Measurements from ENCODE around the gene ATP1A1.

The ATP1A1 gene

GRCh38 chr1:116446686-116447085 lies 73.6 kb downstream of the ATP1A1 start:
- DNase-seq = no peak

DNA sequence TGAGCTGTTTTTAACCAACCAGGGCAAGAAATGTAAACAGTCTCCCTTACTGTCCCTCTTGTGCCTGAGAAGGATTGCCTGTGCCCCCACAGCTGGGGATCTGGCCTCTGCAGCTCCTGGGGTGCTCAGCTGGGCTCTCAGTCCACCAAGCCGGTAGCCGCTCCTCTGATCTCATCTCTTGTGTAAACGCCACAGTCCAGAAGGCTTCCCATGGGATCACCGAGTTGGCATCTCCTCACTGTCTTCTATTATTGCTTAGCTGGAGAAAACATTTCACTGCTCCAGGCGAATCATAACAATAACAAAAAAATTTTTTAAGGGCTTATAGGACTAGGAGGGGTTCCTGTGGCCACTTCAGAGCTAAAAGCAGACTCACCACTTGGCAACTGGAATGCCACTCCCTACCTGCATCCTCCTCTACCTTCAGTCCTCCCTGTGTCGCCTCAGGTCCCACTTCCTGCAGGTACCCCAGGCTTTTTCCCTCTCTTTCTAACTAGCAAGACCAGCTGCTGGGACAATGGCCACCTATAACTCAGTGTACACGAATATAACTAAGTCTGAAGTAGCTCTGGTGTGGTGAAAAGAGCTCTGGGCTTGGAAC lies 75.8 kb downstream of the ATP1A1 start:
- DNase-seq = no peak

GRCh38 chr1:116449578-116449977 lies 76.5 kb downstream of the ATP1A1 start:
- no peak for DNase-seq

DNA sequence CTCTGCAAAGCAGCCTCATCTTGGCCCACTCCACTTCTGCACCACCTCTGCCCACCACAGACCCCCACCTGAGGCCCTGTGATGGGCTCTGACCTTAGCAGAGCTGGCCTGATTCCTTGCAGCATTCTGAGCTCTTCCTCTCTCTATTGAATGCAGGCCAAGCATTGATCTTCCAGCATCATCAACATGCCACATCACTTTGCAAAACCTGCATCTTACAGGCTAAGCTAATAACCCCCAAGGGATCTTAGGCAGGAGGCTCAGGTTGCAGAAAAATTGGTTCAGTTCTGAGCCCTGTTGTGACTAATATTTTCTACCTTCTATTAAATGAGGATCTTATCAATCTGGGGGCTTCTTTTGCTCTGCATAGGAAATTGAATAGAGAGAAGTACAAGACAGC lies 78.7 kb downstream of the ATP1A1 start:
- no peak for DNase-seq

GRCh38 chr1:116453481-116453880 lies 80.4 kb downstream of the ATP1A1 start:
- no peak for DNase-seq

- no peak for DNase-seq
Measured at GRCh38 chr1:116453906-116454305, 80.9 kb downstream of the ATP1A1 start.
